ENCODE measurements around the gene FCF1. TPM values are rescaled to one million over a fixed set of nuclear protein-coding genes. Genes with fewer than 3 reads are reported as not detected.
A peak's percentile ranks its signal among the peaks of the same experiment; 100 is the strongest.

Gene FCF1
- total and polyA plus RNA-seq, 9 of the 15 experiments (the other 6 are each of a cell fraction or from before 2014, with no cell fraction given): 6.8 to 91.9 (median 40.0) TPM

GRCh38 chr14:74712499-74713394 lies at the start of gene FCF1, which contains the start of gene AREL1 (continued):
- peak; percentile 70 to 90 (median 79); a peak in 5 of 6 replicates for TF ChIP-seq ZBTB11 (CRISPR knock-in tag; IDR thresholded peaks at IDR 0.05)
- no peak for TF ChIP-seq HES1 (IDR thresholded peaks at IDR 0.05; ENCODE audit: low read depth)
- TF ChIP-seq HDAC6 (IDR thresholded peaks at IDR 0.05; ENCODE audit: low read depth, low read length): no peak
- TF ChIP-seq ZFX (CRISPR knock-in tag; IDR thresholded peaks at IDR 0.05): peak; percentile 62
- 0 out of 4 replicates have a peak, but pooled peaks of 1 of the 2 experiments have one; percentile 29 for TF ChIP-seq SIX5 (IDR thresholded peaks at IDR 0.05; ENCODE audit: borderline replicate concordance in 1 of 2, insufficient read depth in 1 of 2, low read depth in 1 of 2, low read length in 2 of 2)
- TF ChIP-seq U2AF2 (optimal IDR thresholded peaks at IDR 0.05; ENCODE audit: low read depth, low read length): no peak
- no peak for TF ChIP-seq ZNF507 (tag; conservative IDR thresholded peaks at IDR 0.05)
- TF ChIP-seq ZC3H4 (CRISPR knock-in tag; IDR thresholded peaks at IDR 0.05; ENCODE audit: borderline replicate concordance): no peak
- TF ChIP-seq PRDM10 (IDR thresholded peaks at IDR 0.05; ENCODE audit: partially characterized antibody): no peak
- no peak for TF ChIP-seq POU5F1 (IDR thresholded peaks at IDR 0.05; ENCODE audit: borderline replicate concordance, low read depth, low read length, partially characterized antibody)
- no peak for TF ChIP-seq SFPQ (IDR thresholded peaks at IDR 0.05; ENCODE audit: low read depth, low read length)
- TF ChIP-seq TAF1 (IDR thresholded peaks at IDR 0.05; ENCODE audit: control insufficient read depth, extremely low read depth, insufficient read depth, low read length, severe bottlenecking): peak; percentile 63
- no peak for TF ChIP-seq HDAC8 (tag; IDR thresholded peaks at IDR 0.05)
